Ovary (tissue), 3 donors: ENCODE data around the gene HOXB3.

Source experiments
- CTCF ChIP-seq, 3 donors: fragments of 450-650 bp in 2 of 3; fragments of 200-600 bp in 1 of 3; IDR thresholded peaks; one replicate each; pipeline versions ENCODE4 v1.5.1 to v1.8.0; 2016 to 2022; ENCODE audit warnings: antibody characterized with exemption in 3 of 3, mild to moderate bottlenecking in 1 of 3
- POLR2A ChIP-seq: fragments of 450-650 bp; IDR thresholded peaks from one replicate; pipeline ENCODE4 v1.6.1; 2017; ENCODE audit warnings: antibody characterized with exemption, mild to moderate bottlenecking, moderate library complexity
- donor health status: DM: no; HTN: no; CAD: no.

- TF ChIP-seq POLR2A, result no peak
- TF ChIP-seq CTCF (IDR thresholded peaks at IDR 0.05), result no peak
Observed at GRCh38 chr17:48559122-48559839, 30.8 kb downstream of the HOXB3 start.
